C4-2B (cell line): ENCODE results near the gene PARVG.

Source experiments
- CTCF ChIP-seq: fragments of 450-650 bp; conservative IDR thresholded peaks from 2 replicates; pipeline ENCODE4 v1.5.1; 2017; ENCODE audit warnings: mild to moderate bottlenecking
- ZFX ChIP-seq: fragments of 450-650 bp; IDR thresholded peaks from 2 replicates; pipeline ENCODE4 v1.6.1; 2017

GRCh38 chr22:44179989-44180705, 578 bp upstream of the PARVG start:
- TF ChIP-seq CTCF (no peak), ZFX (no peak)
